ENCODE data around the gene PMM1.
"Not testable (repeated sequence)": the region's sequence is repeated elsewhere in the genome, so short reads cannot be mapped to it uniquely, and the experiment has no call there.

Gene PMM1

DNA sequence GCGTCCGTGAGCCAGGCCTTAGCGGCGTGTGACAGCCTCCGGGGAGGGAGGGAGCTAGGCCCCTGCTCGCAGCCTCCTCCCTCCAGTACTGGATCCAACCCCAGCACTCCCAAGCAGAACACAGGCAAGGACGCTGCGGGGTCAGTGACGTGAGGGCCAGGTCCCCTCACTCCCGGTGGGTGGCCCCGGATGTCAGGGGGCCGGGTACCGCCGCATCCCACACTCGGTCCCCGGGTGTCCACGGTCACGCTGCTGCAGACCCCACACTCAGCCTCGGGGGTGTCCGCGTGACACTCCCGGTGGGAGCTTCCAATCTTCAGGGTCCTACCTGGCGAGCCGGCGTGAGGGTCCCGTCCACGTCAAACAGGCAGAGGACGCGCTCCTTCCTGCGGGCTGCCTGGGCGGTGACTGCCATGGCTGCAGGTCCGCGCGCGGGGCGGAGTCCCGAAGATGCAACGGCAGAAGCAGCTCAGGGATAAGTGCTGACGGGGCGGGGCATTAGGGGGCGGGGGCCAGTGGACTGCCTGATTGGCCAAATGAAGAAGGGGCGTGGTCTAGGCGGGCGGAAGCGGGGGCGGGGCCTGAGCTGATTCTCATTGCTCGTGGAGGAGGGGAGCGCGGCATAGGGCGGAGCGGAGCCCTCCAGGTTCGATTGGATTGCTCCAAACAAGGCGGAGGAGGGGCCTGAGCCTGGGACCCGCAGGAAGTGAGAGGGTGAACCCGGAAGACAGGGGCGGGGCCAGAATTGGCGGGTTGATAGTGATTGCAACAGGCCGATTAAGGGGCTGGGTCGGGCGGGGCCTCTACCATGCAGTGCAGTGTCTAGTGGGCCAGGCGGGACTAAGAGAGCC lies at the start of gene PMM1:
Gene PMM1, minus strand, starts transcription at position 450 of the 851 bp plus-strand sequence. Its CDS starts 35 bp downstream, at position 415.
- peak; percentile 100 for DNase-seq

DNA sequence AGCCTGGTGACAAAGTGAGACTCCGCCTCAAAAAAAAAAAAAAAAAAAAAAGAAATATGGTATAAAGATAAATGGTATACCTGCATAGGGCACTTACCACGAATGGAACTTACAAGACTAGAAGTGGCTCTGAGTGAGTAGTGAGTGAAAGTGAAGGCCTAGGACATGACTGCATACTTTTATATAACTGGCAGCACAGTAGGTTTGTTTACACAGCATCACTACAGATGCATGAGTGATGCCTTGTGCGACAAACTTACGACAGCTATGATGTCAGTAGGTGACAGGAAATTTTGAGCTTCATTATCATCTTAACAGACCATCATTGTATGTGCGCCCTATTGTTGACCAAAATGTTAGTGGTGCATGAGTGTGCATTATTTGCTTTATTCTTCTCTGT lies 49.1 kb upstream of the PMM1 start:
- DNase-seq, result no peak

DNA sequence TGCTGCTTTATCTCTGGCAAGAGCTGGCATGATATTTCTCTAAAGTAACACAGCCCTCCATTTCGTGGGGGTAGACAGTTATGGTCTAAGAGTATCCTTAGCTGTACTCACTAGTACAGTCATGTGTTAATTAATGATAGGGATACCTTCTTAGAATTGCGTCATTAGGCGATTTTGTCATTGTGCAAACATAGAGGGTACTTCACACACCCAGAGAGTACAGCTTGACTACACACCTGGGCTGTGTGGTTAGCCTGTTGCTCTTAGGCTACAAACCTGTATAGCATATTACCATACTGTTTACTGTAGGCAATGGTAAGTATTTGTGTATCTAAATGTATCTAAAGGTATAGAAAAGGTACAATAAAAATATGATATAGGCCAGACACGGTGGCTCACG lies 48.5 kb upstream of the PMM1 start:
- no peak for DNase-seq

DNA sequence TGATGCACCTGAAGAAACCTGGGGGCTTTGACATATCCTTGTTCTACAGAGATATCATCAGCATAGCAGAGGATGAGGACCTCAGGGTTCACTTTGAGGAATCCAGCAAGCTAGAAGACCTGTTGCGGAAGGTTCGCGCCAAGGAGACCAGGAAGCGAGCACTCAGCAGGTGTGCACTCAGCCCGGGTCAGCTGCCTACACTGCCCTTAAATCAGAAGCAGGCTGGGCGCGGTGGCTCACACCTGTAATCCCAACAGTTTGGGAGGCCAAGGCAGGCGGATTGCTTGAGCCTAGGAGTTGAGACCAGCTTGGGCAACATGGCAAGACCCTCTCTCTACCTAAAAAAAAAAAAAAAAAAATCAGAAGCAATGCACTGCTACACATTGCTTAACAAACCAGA lies 48.0 kb upstream of the PMM1 start:
- not testable (repeated sequence) for DNase-seq

DNA sequence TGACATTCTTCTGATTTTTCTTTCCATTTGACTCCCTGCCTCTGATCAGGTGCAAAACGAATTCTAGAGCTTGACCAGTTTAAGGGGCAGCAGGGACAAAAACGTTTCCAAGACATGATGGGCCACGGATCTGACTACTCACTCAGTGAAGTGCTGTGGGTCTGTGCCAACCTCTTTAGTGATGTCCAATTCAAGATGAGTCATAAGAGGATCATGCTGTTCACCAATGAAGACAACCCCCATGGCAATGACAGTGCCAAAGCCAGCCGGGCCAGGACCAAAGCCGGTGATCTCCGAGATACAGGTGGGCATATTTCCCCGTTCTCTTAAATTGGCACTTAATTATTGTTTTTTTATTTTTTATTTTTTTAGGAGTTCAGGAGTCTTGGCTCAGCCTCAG lies 46.8 kb upstream of the PMM1 start:
- no peak for DNase-seq

DNA sequence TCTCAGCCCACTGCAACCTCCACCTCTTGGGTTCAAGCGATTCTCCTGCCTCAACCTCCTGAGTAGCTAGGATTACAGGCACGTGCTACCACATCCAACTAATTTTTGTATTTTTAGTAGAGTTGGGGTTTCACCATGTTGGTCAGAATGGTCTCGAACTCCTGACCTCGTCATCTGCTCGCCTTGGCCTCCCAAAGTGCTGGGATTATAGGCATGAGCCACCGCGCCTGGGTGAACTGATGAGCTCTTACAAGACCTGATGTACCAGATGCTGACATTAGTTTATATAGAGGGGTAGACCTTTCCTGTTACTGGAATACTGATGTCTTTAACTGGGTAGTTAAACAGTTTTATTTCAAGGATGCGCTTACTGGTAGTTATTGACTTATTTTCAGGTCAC lies 45.0 kb upstream of the PMM1 start:
- not testable (repeated sequence) for DNase-seq

DNA sequence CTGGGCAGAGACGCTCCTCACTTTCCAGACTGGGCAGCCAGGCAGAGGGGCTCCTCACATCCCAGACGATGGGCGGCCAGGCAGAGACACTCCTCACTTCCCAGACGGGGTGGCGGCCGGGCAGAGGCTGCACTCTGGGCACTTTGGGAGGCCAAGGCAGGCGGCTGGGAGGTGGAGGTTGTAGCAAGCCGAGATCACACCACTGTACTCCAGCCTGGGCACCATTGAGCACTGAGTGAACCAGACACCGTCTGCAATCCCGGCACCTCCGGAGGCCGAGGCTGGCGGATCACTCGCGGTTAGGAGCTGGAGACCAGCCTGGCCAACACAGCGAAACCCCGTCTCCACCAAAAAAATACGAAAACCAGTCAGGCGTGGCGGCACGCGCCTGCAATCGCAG lies 42.0 kb upstream of the PMM1 start:
- not testable (repeated sequence) for DNase-seq

DNA sequence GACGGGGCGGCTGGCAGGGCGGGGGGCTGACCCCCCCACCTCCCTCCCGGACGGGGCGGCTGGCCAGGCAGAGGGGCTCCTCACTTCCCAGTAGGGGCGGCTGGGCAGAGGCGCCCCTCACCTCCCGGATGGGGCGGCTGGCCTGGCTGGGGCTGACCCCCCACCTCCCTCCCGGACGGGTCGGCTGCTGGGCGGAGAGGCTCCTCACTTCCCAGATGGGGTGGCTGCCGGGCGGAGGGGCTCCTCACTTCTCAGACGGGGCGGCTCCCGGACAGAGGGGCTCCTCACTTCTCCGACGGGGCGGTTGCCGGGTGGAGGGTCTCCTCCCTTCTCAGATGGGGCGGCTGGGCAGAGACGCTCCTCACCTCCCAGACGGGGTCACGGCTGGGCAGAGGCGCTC lies 41.5 kb upstream of the PMM1 start:
- not testable (repeated sequence) for DNase-seq

DNA sequence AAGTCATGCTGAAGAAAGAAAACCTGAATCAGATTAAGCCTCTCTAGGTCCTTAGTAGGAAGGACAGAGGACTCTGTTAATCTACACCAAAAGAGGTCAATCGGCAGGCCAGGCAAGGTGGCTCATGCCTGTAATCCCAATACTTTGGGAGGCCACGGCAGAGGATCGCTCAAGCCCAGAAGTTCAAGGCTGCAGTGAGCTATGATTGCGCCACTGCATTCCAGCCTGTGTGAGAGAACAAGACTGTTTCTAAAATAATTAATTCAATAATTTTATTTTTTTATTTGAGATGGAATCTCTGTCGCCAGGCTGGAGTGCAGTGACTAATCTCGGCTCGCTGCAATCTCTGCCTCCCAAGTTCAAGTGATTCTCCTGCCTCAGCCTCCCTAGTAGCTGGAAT lies 35.9 kb upstream of the PMM1 start:
- DNase-seq, result no peak

DNA sequence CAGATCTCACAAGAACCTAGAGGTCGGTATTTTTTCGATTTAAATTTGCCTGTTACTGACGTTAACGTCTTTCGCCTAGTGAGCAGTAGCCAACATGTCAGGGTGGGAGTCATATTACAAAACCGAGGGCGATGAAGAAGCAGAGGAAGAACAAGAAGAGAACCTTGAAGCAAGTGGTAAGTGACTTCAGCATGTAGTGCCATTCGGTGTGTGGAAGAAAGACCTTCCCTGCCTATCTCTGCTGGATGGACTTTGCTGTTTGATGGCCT lies 32.2 kb upstream of the PMM1 start:
- no peak for DNase-seq

DNA sequence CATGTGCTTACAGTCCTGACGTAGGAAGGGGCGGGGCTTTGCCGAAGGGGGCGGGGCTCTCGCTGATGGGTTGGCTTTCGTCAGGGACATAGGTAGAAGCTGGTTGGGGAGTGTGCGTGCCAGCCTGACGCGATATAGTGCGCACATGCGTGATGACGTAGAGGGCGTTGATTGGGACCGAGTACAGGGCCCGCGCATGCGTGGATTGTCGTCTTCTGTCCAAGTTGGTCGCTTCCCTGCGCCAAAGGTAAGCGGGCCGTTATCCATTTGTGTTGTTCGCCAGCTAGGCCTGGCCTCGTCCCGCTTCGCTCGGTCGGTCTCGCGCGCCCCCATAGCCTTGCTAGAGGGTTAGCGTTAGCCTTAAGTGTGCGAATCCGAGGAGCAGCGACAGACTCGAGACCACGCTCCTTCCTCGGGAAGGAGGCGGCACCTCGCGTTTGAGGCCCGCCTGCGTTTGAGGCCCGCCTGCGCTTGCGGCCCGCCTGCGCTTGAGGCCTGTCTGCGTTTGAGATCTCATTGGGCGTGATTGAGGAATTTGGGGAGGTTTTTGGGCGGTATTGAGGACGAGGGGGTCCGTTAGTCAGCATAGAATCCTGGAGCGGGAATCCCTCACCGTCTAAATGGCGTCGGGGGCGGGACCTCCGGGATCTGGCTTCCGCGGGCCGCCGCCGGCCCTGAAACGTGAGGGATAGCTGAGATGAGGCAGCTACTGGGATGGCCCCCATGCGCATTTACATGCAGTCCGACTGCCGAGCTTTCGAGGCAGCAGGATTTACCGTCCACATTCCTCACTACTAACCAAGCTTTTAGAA lies 31.7 kb upstream of the PMM1 start, which contains the start of gene XRCC6:
Gene XRCC6, plus strand, starts transcription at position 197 of the 812 bp plus-strand sequence. CDS start 710 bp downstream, outside the sequence.
- DNase-seq, result peak; percentile 100

DNA sequence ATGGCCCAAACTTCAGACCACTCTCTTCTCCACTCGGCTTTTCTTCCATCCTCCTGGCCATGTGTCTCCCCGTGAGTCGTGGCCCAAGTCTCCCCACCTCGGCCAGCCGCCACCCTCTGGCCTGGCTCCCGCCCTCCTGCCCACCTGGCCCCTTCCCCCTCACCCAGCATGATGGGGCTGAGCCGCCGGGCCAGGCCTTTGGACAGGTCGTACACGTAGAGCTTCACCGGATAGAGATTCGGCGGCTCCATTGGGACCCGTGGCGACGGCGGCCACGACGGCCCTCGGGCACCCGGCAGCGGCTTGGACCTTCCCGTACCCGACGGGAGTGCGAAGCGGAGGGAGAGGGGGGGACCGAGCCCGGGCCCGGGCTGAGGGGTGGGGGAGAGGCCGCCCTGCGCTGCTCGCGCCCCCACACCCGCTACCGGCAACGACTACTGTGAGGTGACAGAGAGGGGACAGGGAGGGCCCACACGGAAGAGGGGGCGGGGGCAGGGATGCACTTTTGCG lies 31.0 kb upstream of the PMM1 start, which contains the start of gene DESI1:
Gene DESI1, minus strand, starts transcription at position 455 of the 510 bp plus-strand sequence. Its CDS starts 204 bp downstream, at position 251.
- peak; percentile 16 for DNase-seq

DNA sequence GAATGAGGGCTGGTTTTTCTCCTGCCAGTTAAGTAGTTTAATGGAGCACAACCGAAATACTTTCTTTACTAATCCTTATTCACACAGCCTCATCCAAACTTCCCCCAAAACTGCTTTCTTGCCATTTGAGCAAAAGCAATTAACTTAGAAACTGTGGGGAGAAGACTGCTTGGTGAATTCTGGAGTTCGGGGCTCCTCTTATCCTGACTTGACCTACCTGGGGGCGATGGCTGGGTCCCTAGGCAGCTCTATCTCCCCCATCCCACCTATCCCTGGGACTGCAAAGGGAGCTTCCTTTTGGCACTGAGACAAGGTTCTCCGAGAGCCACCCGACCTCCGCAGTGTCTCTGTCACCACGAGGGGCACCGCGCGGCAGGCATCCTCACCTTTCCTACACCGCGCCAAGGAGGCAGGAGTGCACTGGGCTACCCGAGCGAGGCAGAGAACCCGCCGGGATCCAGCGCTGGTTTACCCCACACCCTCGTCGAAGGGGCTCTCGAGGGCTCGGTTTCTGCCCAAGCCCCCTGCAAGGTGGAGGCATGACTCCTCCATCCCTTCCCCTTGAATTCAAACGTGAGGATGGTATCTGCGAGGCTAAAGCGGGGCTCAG lies 30.4 kb upstream of the PMM1 start:
- DNase-seq, result peak; percentile 38

DNA sequence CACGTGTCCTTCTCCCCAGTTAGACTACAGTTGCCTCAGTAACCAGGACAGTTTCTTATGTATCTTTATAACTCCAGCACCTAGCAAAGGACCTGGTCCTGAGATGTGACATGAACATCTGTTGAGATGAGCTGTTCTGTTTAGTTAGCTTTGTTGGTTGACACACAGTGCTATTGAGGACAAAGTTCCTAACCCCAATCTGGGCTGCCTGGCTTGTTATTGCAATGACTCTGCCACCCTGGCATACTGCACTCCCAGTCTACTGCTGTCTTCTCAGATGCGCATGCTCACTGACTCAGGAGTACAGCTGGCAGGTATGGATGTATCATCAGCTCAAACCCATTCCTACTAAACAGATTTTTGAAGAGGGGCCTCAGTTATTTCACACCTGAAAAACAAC lies 23.8 kb upstream of the PMM1 start:
- no peak for DNase-seq

DNA sequence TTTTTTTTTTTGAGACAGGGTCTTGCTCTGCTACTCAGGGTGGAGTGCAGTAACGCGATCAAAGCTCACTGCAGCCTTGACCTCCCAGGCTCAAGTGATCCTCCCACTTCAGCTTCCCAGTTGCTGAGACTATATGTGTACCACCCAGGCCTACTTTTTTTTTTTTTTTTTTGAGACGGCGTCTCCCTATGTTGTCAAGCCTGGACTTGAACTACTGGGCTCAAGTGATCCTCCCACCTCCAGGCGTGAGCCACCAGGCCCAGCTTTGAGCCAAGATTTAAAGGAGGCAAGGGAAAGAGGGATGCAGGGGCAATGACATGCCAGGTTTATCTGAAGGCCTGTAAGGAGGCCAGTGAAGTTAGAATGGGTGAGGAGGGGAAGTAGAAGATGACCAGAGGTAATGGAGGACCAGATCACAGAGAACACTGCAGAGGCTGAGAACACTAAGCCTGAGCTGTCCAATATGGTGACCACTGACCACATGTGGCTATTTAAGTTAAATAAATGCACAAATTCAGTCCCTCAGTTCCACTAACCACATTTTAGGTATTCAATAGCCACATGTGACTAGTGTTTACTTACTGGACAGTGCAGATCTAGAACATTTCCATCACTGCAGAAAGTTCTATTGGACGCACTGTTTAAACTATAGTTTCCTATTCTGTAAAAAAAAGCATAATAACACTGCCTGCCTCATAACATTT lies 23.1 kb upstream of the PMM1 start:
- DNase-seq, result no peak

DNA sequence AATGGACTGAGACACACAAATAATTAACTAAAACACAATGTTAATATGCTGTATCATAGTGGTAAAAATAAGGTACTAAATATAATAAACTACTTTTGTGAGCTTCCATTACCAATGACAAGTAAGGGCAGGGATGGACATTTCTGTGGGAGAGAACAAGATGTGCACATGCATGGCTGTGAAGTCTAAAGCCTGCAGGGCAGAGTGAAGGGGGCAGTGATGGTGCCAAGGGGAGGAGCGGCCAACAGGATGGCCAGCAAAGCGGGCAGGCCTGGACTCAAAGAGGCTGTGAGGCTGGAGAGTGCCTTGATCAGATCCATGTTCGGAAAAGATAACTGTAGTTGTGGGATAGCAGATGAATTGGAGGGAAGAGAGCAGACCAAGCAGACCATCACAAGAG lies 18.7 kb upstream of the PMM1 start:
- no peak for DNase-seq

DNA sequence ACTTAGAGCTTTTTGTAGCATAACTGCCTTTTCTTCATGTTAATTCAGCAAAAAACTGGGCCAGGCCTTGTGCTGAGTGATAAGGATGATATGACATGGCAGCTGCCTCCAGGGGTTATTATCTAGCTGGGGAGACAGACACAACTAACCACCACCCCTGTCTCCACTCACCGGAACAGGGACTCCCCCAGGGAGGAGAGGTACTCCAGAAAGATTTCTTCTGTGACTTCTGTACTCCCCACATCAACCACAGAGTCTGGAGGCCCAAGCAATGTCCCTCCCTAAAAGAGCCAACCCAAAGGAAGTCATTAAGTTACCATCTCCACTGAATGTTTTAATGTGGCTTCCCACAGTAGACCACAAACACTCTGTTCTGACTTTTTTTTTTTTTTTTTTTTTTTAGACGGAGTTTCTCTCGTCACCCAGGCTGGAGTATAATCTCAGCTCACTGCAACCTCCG lies 14.3 kb upstream of the PMM1 start:
- DNase-seq, result no peak

DNA sequence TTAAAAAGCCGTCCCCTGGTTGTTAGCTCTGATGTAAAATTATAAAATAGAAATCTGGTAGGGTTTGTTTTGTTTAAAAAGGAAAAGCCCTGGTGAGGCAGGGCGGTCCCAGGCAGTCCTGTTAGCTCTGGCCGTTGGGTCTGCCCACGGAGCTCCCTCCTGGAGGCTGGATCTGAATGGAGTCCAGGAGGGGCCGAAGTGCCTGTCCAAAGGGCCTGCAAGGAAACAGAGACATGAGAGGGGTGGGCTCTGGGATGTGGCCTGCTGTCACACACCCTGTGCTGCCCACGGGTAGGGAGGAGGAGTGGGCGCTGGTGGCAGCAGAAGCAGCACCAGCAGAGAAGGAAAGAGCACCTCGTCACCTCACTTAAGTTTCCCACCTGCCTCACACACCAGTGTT lies 11.3 kb upstream of the PMM1 start:
- no peak for DNase-seq

DNA sequence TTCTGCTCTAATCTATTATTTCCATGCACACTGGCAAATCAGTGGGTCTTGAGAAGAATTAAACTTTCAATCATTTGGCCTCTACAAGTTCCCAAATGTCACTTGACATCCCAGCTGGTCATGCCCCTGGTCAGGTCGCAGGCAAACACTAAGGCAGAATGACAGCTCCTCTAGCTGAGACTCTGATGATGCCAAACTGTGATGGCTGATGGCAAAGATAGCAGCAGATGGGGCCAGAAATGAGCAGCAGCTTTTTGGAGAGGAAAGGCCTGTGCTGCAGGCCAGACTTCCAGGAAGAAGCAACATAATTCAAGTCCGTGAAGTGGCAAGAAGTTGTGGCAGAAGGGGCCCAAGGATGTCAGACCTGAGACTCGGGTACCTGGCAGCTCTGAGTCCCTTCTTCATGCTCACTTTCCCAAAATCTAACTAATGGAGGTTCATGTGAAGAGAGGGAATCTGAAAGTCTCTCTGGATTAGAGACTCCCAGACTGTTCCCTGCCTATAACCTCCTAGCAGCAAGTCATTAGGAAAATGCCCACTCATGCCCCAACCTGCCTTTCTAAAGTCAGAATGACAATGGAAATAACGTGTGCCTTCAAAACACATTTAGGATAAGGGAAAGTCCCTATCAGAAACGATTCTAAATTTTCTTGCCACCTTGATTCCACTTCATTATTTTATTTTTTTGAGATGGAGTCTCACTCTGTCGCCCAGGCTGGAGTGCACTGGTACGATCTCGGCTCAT lies 9.4 kb upstream of the PMM1 start:
- no peak for DNase-seq

DNA sequence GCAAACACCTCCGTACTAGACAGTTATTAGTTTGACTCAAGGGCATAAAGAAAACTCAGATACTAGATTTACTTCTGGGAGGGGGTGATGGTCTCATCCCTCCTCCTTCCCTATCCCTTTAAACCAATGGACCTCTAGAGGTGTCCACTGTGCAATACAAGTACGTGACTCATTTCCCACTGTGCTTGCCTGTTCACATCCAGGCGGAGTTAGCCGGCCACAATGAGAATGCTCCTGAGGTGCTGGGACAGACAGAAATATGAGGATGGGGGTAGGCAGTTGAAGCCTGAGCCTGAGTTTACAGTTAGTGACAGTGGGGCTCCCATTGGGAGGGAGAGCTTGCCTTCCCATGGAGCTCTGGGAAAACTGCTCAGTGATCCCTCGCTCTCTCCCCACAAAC lies 8.4 kb upstream of the PMM1 start:
- no peak for DNase-seq

DNA sequence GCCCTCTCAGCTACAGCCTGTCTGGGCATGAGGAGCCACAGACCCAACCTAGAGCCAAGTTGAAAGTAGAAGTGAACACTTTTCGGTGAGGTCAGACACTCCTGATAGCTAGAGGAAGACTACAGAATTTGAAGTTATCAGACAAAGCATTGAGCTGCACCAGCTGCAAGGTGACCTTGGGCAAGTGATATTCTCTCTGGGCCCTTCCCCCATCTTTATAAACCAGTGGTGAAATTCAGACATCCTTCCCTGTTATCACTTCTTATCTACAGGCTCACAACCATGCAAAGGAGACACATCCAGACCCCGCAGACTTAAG lies 8.0 kb upstream of the PMM1 start:
- DNase-seq, result no peak
